Measurements from ENCODE around the gene IRF2.
"Not testable (repeated sequence)": the region's sequence is repeated elsewhere in the genome, so short reads cannot be mapped to it uniquely, and the experiment has no call there.

Gene IRF2

GRCh38 chr4:184343502-184344177, 130.7 kb downstream of the IRF2 start:
- DNase-seq: peak; percentile 22 to 29

- not testable (repeated sequence) for DNase-seq
Measured at GRCh38 chr4:184342857-184343237, 131.5 kb downstream of the IRF2 start.

- no peak for DNase-seq
Measured at GRCh38 chr4:184342167-184342856, 132.0 kb downstream of the IRF2 start.

DNA sequence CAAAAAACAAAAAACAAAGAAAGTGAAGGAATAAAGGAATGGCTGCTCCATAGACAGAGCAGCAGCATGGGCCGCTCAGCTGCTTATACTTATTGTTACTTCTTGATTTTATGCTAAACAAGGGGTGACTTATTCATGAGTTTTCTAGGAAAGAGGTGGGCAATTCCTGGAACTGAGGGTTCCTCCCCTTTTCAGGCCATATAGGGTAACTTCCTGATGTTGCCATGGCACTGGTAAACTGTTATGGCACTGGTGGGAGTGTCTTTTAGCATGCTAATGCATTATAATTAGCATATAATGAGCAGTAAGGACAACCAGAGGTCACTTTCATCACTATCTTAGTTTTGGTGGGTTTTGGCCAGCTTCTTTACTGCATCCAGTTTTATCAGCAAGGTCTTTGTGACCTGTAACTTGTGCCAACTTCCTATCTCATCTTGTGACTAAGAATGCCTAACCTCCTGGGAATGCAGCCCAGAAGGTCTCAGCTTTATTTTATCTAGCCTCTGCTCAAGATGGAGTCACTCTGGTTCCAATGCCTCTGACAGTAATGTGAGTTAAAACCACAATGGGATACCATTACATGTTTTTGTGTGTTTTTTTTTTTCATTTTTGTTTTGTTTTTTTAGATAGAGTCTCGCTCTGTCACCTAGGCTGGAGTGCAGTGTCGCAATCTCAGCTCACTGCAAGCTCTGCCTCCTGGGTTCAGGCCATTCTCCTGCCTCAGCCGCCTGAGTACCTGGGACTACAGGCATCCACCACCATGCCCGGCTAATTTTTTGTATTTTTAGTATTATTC, 134.8 kb downstream of the IRF2 start:
- DNase-seq: not testable (repeated sequence)

DNA sequence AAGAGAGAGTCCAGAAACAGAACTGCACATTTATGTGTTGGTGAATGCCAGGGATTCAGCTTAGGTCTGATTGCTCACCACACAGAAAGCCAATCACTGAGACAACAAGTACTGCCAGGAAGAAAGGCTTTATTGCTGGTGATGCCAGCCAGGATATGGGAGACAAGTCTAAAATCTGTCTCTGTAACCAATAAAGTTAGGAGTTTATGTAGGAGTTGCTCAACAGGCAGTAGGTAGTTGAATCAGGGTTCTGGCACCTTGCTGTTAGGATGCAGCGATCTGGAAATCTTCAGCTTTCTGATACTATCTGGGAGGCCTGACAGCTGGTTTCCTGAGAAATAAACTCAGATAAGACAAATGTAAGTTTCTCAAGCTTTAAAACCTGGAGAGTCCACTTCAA, 136.4 kb downstream of the IRF2 start:
- DNase-seq: no peak
